ENCODE measurements around the gene ZNF32. TPM values are rescaled to one million over a fixed set of nuclear protein-coding genes. Genes with fewer than 3 reads are reported as not detected.

ZNF32 gene
- total RNA-seq, 1 experiment from 2014 or later: 37.6 TPM

DNA sequence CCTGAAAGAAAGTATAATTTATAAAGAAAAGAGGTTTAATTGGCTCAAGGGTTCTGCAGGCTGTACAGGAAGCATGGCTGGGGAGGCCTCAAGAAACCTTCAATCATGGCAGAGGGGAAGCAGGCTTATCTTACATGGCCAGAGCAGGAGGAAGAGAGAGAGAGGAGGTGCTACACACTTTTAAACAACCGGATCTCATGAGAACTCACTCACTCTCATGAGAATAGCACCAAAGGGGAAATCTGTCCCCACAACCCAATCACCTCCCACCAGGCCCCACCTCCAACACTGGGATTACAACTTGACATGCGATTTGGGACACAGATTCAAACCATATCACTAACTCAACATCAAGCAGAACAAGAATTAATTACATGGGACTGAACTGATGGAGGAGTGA lies 49.3 kb downstream of the ZNF32 start:
- CTCF ChIA-PET: no interaction called here

DNA sequence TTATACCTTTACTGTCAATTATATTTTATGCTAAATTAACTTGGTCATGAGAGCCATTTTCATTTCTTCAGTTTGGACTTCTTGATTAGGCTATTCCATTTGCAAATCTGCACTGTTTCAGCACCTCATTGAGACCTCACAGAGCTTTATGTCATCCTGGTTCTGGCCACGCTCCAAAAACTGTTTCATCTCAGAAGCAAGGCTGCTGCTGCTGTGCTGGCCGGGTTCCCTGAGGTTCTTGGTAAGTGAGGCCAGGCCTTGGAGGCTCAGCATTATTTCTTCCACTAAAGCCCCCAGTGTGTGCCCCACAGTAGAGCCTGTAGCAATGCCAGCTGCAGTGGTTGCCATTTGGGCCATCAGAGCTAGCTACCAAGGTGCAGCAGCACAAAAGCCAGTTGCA lies 50.2 kb downstream of the ZNF32 start:
- no peaks in the 10 kb centered on the region for H3K27me3 ChIP-seq (replicated peaks; ENCODE audit: insufficient read depth, low read depth, low read length, poor library complexity)
- intact Hi-C loops (cut with micrococcal nuclease; ENCODE audit: unreplicated experiment): no loop called here
- no peak for DNase-seq (ENCODE audit: low spot score)
- ChIA-PET POLR2A (ENCODE audit: low non-redundant PET) (no interaction called here), CTCF (no interaction called here)
- no peak overlapping the region for H3K4me3 ChIP-seq (ENCODE audit: low read depth, low read length, poor library complexity, severe bottlenecking)
- no peaks in the 10 kb centered on the region for H3K36me3 ChIP-seq (ENCODE audit: insufficient read depth, low read length, poor library complexity, severe bottlenecking)
- H3K27ac ChIP-seq (ENCODE audit: low read depth, low read length, poor library complexity, severe bottlenecking): no peak overlapping the region
- BruUV-seq (replicated peaks): no TSS peak
- no peaks in the 10 kb centered on the region for H3K9me3 ChIP-seq (ENCODE audit: low read depth, low read length, poor library complexity, severe bottlenecking)
- TF ChIP-seq EZH2 (IDR thresholded peaks at IDR 0.05; ENCODE audit: borderline replicate concordance, low read depth, low read length, poor library complexity, severe bottlenecking): no peak
- TF ChIP-seq, protein P1, sequence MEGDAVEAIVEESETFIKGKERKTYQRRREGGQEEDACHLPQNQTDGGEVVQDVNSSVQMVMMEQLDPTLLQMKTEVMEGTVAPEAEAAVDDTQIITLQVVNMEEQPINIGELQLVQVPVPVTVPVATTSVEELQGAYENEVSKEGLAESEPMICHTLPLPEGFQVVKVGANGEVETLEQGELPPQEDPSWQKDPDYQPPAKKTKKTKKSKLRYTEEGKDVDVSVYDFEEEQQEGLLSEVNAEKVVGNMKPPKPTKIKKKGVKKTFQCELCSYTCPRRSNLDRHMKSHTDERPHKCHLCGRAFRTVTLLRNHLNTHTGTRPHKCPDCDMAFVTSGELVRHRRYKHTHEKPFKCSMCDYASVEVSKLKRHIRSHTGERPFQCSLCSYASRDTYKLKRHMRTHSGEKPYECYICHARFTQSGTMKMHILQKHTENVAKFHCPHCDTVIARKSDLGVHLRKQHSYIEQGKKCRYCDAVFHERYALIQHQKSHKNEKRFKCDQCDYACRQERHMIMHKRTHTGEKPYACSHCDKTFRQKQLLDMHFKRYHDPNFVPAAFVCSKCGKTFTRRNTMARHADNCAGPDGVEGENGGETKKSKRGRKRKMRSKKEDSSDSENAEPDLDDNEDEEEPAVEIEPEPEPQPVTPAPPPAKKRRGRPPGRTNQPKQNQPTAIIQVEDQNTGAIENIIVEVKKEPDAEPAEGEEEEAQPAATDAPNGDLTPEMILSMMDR (conservative IDR thresholded peaks at IDR 0.05; ENCODE audit: low read depth, low read length): no peak
- no peaks in the 10 kb centered on the region for H3K4me1 ChIP-seq (ENCODE audit: insufficient read depth, low read length, poor library complexity, severe bottlenecking)

More for the DNA sequence above, 49.3 kb downstream of the ZNF32 start:
- TF ChIP-seq, protein P1 (conservative IDR thresholded peaks at IDR 0.05; ENCODE audit: low read depth, low read length): no peak
- TF ChIP-seq EZH2 (IDR thresholded peaks at IDR 0.05; ENCODE audit: borderline replicate concordance, low read depth, low read length, poor library complexity, severe bottlenecking): no peak
- POLR2A ChIA-PET (ENCODE audit: low non-redundant PET): no interaction called here
- Histone ChIP-seq H3K27ac (ENCODE audit: low read depth, low read length, poor library complexity, severe bottlenecking) (no peak overlapping the region), H3K9me3 (ENCODE audit: low read depth, low read length, poor library complexity, severe bottlenecking) (no peaks in the 10 kb centered on the region), H3K4me1 (ENCODE audit: insufficient read depth, low read length, poor library complexity, severe bottlenecking) (no peaks in the 10 kb centered on the region), H3K36me3 (ENCODE audit: insufficient read depth, low read length, poor library complexity, severe bottlenecking) (no peaks in the 10 kb centered on the region), H3K27me3 (replicated peaks; ENCODE audit: insufficient read depth, low read depth, low read length, poor library complexity) (no peaks in the 10 kb centered on the region), H3K4me3 (ENCODE audit: low read depth, low read length, poor library complexity, severe bottlenecking) (no peak overlapping the region)
- intact Hi-C loops (cut with micrococcal nuclease; ENCODE audit: unreplicated experiment): no loop called here
- no peak for DNase-seq (ENCODE audit: low spot score)
- no TSS peak for BruUV-seq (replicated peaks)

DNA sequence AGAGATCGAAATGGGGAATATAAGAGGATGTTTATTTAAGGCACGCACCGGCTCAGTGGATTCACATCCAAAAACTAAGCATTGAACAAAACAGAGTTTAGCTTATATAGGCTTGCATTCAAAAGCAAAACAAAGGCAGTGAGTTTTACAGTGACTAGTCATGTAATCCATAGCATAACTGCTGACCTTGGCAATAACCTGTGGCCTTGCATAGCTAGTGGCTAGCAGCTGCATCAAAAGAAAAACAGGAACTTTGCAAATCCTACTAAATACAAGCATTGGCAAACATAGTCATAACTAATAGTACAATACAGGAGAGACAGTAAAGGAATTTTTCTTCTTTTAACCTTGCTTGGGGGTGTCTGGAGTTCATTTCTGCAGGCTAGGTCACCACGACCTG lies 52.1 kb downstream of the ZNF32 start:
- ChIA-PET POLR2A (ENCODE audit: low non-redundant PET) (no interaction called here), CTCF (no interaction called here)
- Histone ChIP-seq H3K4me1 (ENCODE audit: insufficient read depth, low read length, poor library complexity, severe bottlenecking) (no peaks in the 10 kb centered on the region), H3K36me3 (ENCODE audit: insufficient read depth, low read length, poor library complexity, severe bottlenecking) (no peaks in the 10 kb centered on the region), H3K27me3 (replicated peaks; ENCODE audit: insufficient read depth, low read depth, low read length, poor library complexity) (no peaks in the 10 kb centered on the region), H3K4me3 (ENCODE audit: low read depth, low read length, poor library complexity, severe bottlenecking) (no peak overlapping the region), H3K27ac (ENCODE audit: low read depth, low read length, poor library complexity, severe bottlenecking) (no peak overlapping the region), H3K9me3 (ENCODE audit: low read depth, low read length, poor library complexity, severe bottlenecking) (peaks cover 5% of the 10 kb centered on the region)
- DNase-seq (ENCODE audit: low spot score): no peak
- no peak for TF ChIP-seq EZH2 (IDR thresholded peaks at IDR 0.05; ENCODE audit: borderline replicate concordance, low read depth, low read length, poor library complexity, severe bottlenecking)
- TF ChIP-seq, protein P1 (conservative IDR thresholded peaks at IDR 0.05; ENCODE audit: low read depth, low read length): no peak
- intact Hi-C loops (cut with micrococcal nuclease; ENCODE audit: unreplicated experiment): no loop called here
- BruUV-seq (replicated peaks): no TSS peak

Measured in A673 (cell line).